ENCODE data around the gene HSF2BP.
"Not testable (repeated sequence)": the region's sequence is repeated elsewhere in the genome, so short reads cannot be mapped to it uniquely, and the experiment has no call there.

The HSF2BP gene

GRCh38 chr21:43659136-43660000 lies at the start of gene HSF2BP, which contains the start of gene RRP1B:
Gene HSF2BP, minus strand, starts transcription at chr21:43659488. Its CDS starts 1,392 bp downstream, at chr21:43658096.
Gene RRP1B, plus strand, starts transcription at chr21:43659560. Its CDS starts 105 bp downstream, at chr21:43659665.
- DNase-seq, result peak; percentile 59

GRCh38 chr21:43708745-43709381 lies 49.6 kb upstream of the HSF2BP start:
- no peak for DNase-seq

GRCh38 chr21:43707462-43707861 lies 48.2 kb upstream of the HSF2BP start:
- DNase-seq, result no peak

GRCh38 chr21:43703035-43703880 lies 44.0 kb upstream of the HSF2BP start:
- DNase-seq, result no peak

GRCh38 chr21:43702785-43703034 lies 43.4 kb upstream of the HSF2BP start:
- no peak for DNase-seq

- no peak for DNase-seq
These were observed 42.9 kb upstream of the HSF2BP start for GRCh38 chr21:43701936-43702784.

GRCh38 chr21:43699933-43700599 lies 40.8 kb upstream of the HSF2BP start:
- DNase-seq, result no peak

GRCh38 chr21:43699492-43699777 lies 40.1 kb upstream of the HSF2BP start:
- DNase-seq, result not testable (repeated sequence)

- DNase-seq, result no peak
These were observed 38.7 kb upstream of the HSF2BP start for GRCh38 chr21:43697758-43698643.

GRCh38 chr21:43696214-43696613 lies 36.9 kb upstream of the HSF2BP start:
- DNase-seq, result no peak

- no peak for DNase-seq
These were observed 35.3 kb upstream of the HSF2BP start for GRCh38 chr21:43694437-43695079.

GRCh38 chr21:43693981-43694380 lies 34.7 kb upstream of the HSF2BP start:
- no peak for DNase-seq

GRCh38 chr21:43692949-43693348 lies 33.7 kb upstream of the HSF2BP start:
- no peak for DNase-seq

- DNase-seq, result no peak
These were observed 32.5 kb upstream of the HSF2BP start for GRCh38 chr21:43691801-43692200.

- no peak for DNase-seq
These were observed 32.0 kb upstream of the HSF2BP start for GRCh38 chr21:43691086-43691795.

GRCh38 chr21:43690346-43690745 lies 31.1 kb upstream of the HSF2BP start:
- no peak for DNase-seq

GRCh38 chr21:43689556-43690337 lies 30.5 kb upstream of the HSF2BP start:
- no peak for DNase-seq

GRCh38 chr21:43688906-43689305 lies 29.6 kb upstream of the HSF2BP start:
- DNase-seq, result no peak
